H9 (cell line): ENCODE data around the gene LY6G5B. TPM values are rescaled to one million over a fixed set of nuclear protein-coding genes. Genes with fewer than 3 reads are reported as not detected.

Experiments
- DNase-seq: peaks from one replicate; pipeline ENCODE4 v3.0.0-alpha.2; 2017
- H2AFZ ChIP-seq: one replicate; pipeline ENCODE4 v1.6.1; 2013; ENCODE audit warnings: mild to moderate bottlenecking, low read length, control low read depth, moderate library complexity
- H2AK5ac ChIP-seq: 2 replicates; pipeline ENCODE4 v1.6.1; 2013; ENCODE audit warnings: low read length, control low read depth, mixed read lengths; ENCODE audit not compliant: insufficient read length
- H2BK120ac ChIP-seq: one replicate; pipeline ENCODE4 v1.6.1; 2013; ENCODE audit warnings: low read depth, mild to moderate bottlenecking, low read length, control low read depth, inconsistent platforms; ENCODE audit not compliant: poor library complexity, severe bottlenecking
- H2BK12ac ChIP-seq: 2 replicates; pipeline ENCODE4 v1.6.1; 2013; ENCODE audit warnings: low read length, control low read depth, mixed read lengths, low read depth; ENCODE audit not compliant: insufficient read length
- H2BK15ac ChIP-seq: 2 replicates; pipeline ENCODE4 v1.6.1; 2013; ENCODE audit warnings: low read depth, low read length, control low read depth
- H2BK20ac ChIP-seq: one replicate; pipeline ENCODE4 v1.6.1; 2013; ENCODE audit warnings: low read depth, mild to moderate bottlenecking, low read length, control low read depth, inconsistent platforms; ENCODE audit not compliant: poor library complexity, severe bottlenecking
- H2BK5ac ChIP-seq: 2 replicates; pipeline ENCODE4 v1.6.1; 2013; ENCODE audit warnings: low read length, control low read depth, mixed read lengths; ENCODE audit not compliant: insufficient read length
- H3K14ac ChIP-seq: 2 replicates; pipeline ENCODE4 v1.6.1; 2013; ENCODE audit warnings: low read length, control low read depth; ENCODE audit not compliant: insufficient read depth
- H3K18ac ChIP-seq: 2 replicates; pipeline ENCODE4 v1.6.1; 2013; ENCODE audit warnings: low read depth, mild to moderate bottlenecking, mixed read lengths, low read length, control low read depth; ENCODE audit not compliant: insufficient read length
- H3K23ac ChIP-seq: 2 replicates; pipeline ENCODE4 v1.6.1; 2013; ENCODE audit warnings: low read length, control low read depth, mixed read lengths, low read depth; ENCODE audit not compliant: insufficient read length
- H3K23me2 ChIP-seq: 2 replicates; pipeline ENCODE4 v1.6.1; 2013; ENCODE audit warnings: low read depth, mild to moderate bottlenecking, mixed read lengths, low read length, control low read depth; ENCODE audit not compliant: insufficient read length, poor library complexity, severe bottlenecking
- H3K27ac ChIP-seq: 2 replicates; pipeline ENCODE4 v1.5.1; 2013; ENCODE audit warnings: low read length, control low read depth, mixed read lengths, low read depth; ENCODE audit not compliant: insufficient read length
- H3K27me3 ChIP-seq: 2 replicates; pipeline ENCODE4 v1.6.1; 2013; ENCODE audit warnings: low read length, control low read depth, inconsistent platforms; ENCODE audit not compliant: insufficient read depth
- H3K4ac ChIP-seq: 2 replicates; pipeline ENCODE4 v1.6.1; 2013; ENCODE audit warnings: low read depth, mild to moderate bottlenecking, control low read depth, inconsistent platforms, low read length, moderate library complexity
- H3K4me1 ChIP-seq: 2 replicates; pipeline ENCODE4 v1.6.1; 2013; ENCODE audit warnings: low read length, control low read depth, inconsistent platforms; ENCODE audit not compliant: insufficient read depth
- H3K4me2 ChIP-seq: 2 replicates; pipeline ENCODE4 v1.6.1; 2013; ENCODE audit warnings: low read length, control low read depth, mixed read lengths; ENCODE audit not compliant: insufficient read length, insufficient read depth
- H3K56ac ChIP-seq: 2 replicates; pipeline ENCODE4 v1.6.1; 2013; ENCODE audit warnings: low read depth, mild to moderate bottlenecking, mixed read lengths, low read length, control low read depth; ENCODE audit not compliant: insufficient read length
- H3K79me1 ChIP-seq: 2 replicates; pipeline ENCODE4 v1.6.1; 2013; ENCODE audit warnings: low read depth, mild to moderate bottlenecking, moderate library complexity, low read length, control low read depth, inconsistent platforms; ENCODE audit not compliant: insufficient read depth, poor library complexity, severe bottlenecking
- H3K79me2 ChIP-seq: 2 replicates; pipeline ENCODE4 v1.6.1; 2013; ENCODE audit warnings: low read length, control low read depth, inconsistent platforms; ENCODE audit not compliant: insufficient read depth
- H3K9ac ChIP-seq: 2 replicates; pipeline ENCODE4 v1.6.1; 2013; ENCODE audit warnings: low read length, control low read depth, mixed read lengths; ENCODE audit not compliant: insufficient read length; ENCODE audit errors: extremely low read depth
- H3K9me3 ChIP-seq: one replicate; pipeline ENCODE4 v1.6.1; 2013; ENCODE audit warnings: low read depth, low read length, inconsistent platforms; ENCODE audit not compliant: control insufficient read depth
- H3T11ph ChIP-seq: one replicate; pipeline ENCODE4 v1.6.1; 2013; ENCODE audit warnings: mild to moderate bottlenecking, low read length, control low read depth, inconsistent platforms
- H4K20me1 ChIP-seq: one replicate; pipeline ENCODE4 v1.6.1; 2013; ENCODE audit not compliant: control insufficient read depth, insufficient read length, insufficient read depth
- H4K5ac ChIP-seq: 2 replicates; pipeline ENCODE4 v1.6.1; 2013; ENCODE audit warnings: low read depth, mild to moderate bottlenecking, mixed read lengths, low read length, control low read depth; ENCODE audit not compliant: insufficient read length
- H4K8ac ChIP-seq: replicated peaks from 2 replicates; pipeline ENCODE4 v1.6.1; 2013; ENCODE audit warnings: low read length, control low read depth, mixed read lengths, low read depth; ENCODE audit not compliant: insufficient read length
- H4K91ac ChIP-seq: 2 replicates; pipeline ENCODE4 v1.6.1; 2013; ENCODE audit warnings: low read depth, mild to moderate bottlenecking, moderate library complexity, mixed read lengths, low read length, control low read depth; ENCODE audit not compliant: insufficient read length
- H3K27ac Mint-ChIP-seq, 3 experiments: 2 replicates in 2 of 3; 3 replicates in 1 of 3; pipeline ENCODE4 v1.8.0; 2020 to 2021; ENCODE audit warnings: mixed read lengths in 3 of 3, mild to moderate bottlenecking in 1 of 3, moderate library complexity in 1 of 3
- H3K27me3 Mint-ChIP-seq: 2 replicates; pipeline ENCODE4 v1.8.0; 2021; ENCODE audit warnings: low read depth, mild to moderate bottlenecking, moderate library complexity, mixed read lengths
- H3K36me3 Mint-ChIP-seq, 3 experiments: 2 replicates in 2 of 3; 3 replicates in 1 of 3; pipeline ENCODE4 v1.8.0; 2020 to 2021; ENCODE audit warnings: low read depth in 3 of 3, mixed read lengths in 3 of 3; ENCODE audit not compliant: insufficient read depth in 1 of 3
- H3K4me1 Mint-ChIP-seq, 2 experiments: 2 replicates each; pipeline ENCODE4 v1.8.0; 2020; ENCODE audit warnings: mixed read lengths in 2 of 2
- H3K4me3 Mint-ChIP-seq, 2 experiments: 2 replicates in 1 of 2; 3 replicates in 1 of 2; pipeline ENCODE4 v1.8.0; 2020 to 2021; ENCODE audit warnings: mild to moderate bottlenecking in 2 of 2, mixed read lengths in 2 of 2, moderate library complexity in 1 of 2
- H3K9me3 Mint-ChIP-seq, 2 experiments: 2 replicates in 1 of 2; 3 replicates in 1 of 2; pipeline ENCODE4 v1.8.0; 2020; ENCODE audit warnings: mild to moderate bottlenecking in 2 of 2, mixed read lengths in 2 of 2, moderate library complexity in 1 of 2
- WGBS: extraction: QIAGEN DNeasy Blood & Tissue Kit; methylation state at CpG from one replicate; pipeline ENCODE4 v1.1.7; 2013; ENCODE audit warnings: missing lambda C conversion rate, low lambda C conversion rate, mixed read lengths; ENCODE audit not compliant: insufficient read length; ENCODE audit errors: extremely low coverage; 5-methylcytosine and 5-hydroxymethylcytosine counted together
- total RNA-seq: library from RNA; stranded (reverse); gene quantifications from 2 replicates; pipeline ENCODE4 v1.2.1, GENCODE V29; 2021
- TF ChIP-seq, protein P1 (sequence below): fragments of 200-600 bp; sonication (generic); conservative IDR thresholded peaks from 3 replicates; pipeline ENCODE4 v1.8.0; 2021; ENCODE audit warnings: antibody characterized with exemption, mild to moderate bottlenecking

The LY6G5B gene
- total RNA-seq, 1 experiment from 2014 or later = 21.6 TPM

DNA sequence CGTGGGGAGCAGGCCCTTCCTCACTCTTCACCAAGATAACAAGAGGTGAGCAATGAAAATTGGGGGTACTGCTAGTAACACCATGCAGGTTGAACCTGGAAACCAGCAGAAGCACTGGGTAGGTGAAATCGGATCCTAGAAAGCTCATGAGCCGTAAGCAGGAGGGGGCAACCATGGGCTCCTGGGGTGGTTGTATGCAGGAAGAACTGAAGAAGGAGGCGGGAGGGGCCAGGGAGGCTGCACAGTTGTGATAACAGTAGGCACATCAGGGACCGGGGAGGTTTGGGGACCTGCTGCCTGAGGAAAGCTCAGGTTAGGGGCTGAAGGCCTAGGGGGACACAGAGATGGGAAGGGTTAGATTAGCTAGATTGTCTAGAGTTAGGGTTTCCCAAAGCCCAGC is 16.7 kb downstream of the LY6G5B start:
- Histone ChIP-seq H2BK20ac (no peak overlapping the region), H2AFZ (no peak overlapping the region), H4K5ac (no peak overlapping the region), H3K18ac (no peak overlapping the region), H4K20me1 (no peaks in the 10 kb centered on the region), H3K14ac (no peak overlapping the region), H3K56ac (no peak overlapping the region), H4K91ac (no peak overlapping the region), H3K79me1 (no peaks in the 10 kb centered on the region), H3K23ac (no peak overlapping the region), H3K79me2 (no peaks in the 10 kb centered on the region), H3K27ac (no peak overlapping the region), H2BK15ac (no peak overlapping the region), H2BK5ac (no peak overlapping the region), H2BK12ac (no peak overlapping the region), H3T11ph (no peak overlapping the region), H3K23me2 (peaks cover 11% of the 10 kb centered on the region), H3K4me2 (no peak overlapping the region), H3K4me1 (no peaks in the 10 kb centered on the region), H2AK5ac (no peak overlapping the region), H3K27me3 (no peaks in the 10 kb centered on the region; the same call in 1 of the 2 replicates), H3K9ac (no peak overlapping the region), H3K9me3 (no peaks in the 10 kb centered on the region), H2BK120ac (no peak overlapping the region), H4K8ac (no peak overlapping the region), H3K4ac (no peak overlapping the region)
- peaks cover 15 to 21% of the 10 kb centered on the region in 2 experiments for H3K4me1 Mint-ChIP-seq
- no peak overlapping the region for H3K4me3 Mint-ChIP-seq
- no peaks in the 10 kb centered on the region; a peak in 2 of 5 replicates for H3K9me3 Mint-ChIP-seq
- peaks cover 14 to 49% (median 32%) of the 10 kb centered on the region in 3 experiments for H3K36me3 Mint-ChIP-seq
- H3K27ac Mint-ChIP-seq = no peak overlapping the region; a peak in 1 of 7 replicates
- DNase-seq = no peak
- TF ChIP-seq, protein P1, sequence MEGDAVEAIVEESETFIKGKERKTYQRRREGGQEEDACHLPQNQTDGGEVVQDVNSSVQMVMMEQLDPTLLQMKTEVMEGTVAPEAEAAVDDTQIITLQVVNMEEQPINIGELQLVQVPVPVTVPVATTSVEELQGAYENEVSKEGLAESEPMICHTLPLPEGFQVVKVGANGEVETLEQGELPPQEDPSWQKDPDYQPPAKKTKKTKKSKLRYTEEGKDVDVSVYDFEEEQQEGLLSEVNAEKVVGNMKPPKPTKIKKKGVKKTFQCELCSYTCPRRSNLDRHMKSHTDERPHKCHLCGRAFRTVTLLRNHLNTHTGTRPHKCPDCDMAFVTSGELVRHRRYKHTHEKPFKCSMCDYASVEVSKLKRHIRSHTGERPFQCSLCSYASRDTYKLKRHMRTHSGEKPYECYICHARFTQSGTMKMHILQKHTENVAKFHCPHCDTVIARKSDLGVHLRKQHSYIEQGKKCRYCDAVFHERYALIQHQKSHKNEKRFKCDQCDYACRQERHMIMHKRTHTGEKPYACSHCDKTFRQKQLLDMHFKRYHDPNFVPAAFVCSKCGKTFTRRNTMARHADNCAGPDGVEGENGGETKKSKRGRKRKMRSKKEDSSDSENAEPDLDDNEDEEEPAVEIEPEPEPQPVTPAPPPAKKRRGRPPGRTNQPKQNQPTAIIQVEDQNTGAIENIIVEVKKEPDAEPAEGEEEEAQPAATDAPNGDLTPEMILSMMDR = no peak
- WGBS = no CpG with 5 or more reads among the region's 5 CpGs
- H3K27me3 Mint-ChIP-seq = peaks cover 16% of the 10 kb centered on the region
